Panc1 (cell line): ENCODE results near the gene STXBP1. TPM values are rescaled to one million over a fixed set of nuclear protein-coding genes. Genes with fewer than 3 reads are reported as not detected.

Source experiments
- ATAC-seq: fragments of 200-7000 bp; cut with Tn5 transposase; 2 replicates; pipeline ENCODE4 v1.9.1; 2020; ENCODE audit warnings: mild to moderate bottlenecking, moderate library complexity
- BruUV-seq: library from RNA; stranded (reverse); fragments of 400-500 nt; replicated peaks from 2 replicates; lab custom pipeline; 2021; lab: Mats Ljungman, UMichigan
- CTCF ChIA-PET: fragments of 300-600 bp; sonication (Branson Sonifier 250); formaldehyde crosslinking; loops from one replicate; lab custom pipeline; 2022; ENCODE audit warnings: antibody characterized with exemption; lab: Charles Lee
- POLR2A ChIA-PET: fragments of 300-600 bp; sonication (Branson Sonifier 250); formaldehyde crosslinking; loops from one replicate; lab custom pipeline; 2022; ENCODE audit warnings: antibody characterized with exemption; lab: Charles Lee
- DNase-seq: peaks from one replicate; pipeline ENCODE4 v3.0.0-alpha.2; 2010; ENCODE audit warnings: low read depth, low spot score
- H3K27ac ChIP-seq: 2 replicates; pipeline ENCODE4 v1.5.1; 2011; ENCODE audit warnings: mild to moderate bottlenecking, low read length, inconsistent platforms
- H3K27me3 ChIP-seq: fragments of 200-500 bp; sonication (Bioruptor generic); 2 replicates; pipeline ENCODE4 v1.6.0; 2014; ENCODE audit warnings: low read length, inconsistent platforms; ENCODE audit not compliant: control insufficient read depth, insufficient read depth
- H3K36me3 ChIP-seq: fragments of 200-500 bp; sonication (Bioruptor generic); 2 replicates; pipeline ENCODE4 v1.5.1; 2014; ENCODE audit warnings: inconsistent platforms, mild to moderate bottlenecking, low read length, moderate library complexity; ENCODE audit not compliant: control insufficient read depth, insufficient read depth
- H3K4me1 ChIP-seq: 2 replicates; pipeline ENCODE4 v1.5.1; 2011; ENCODE audit warnings: inconsistent platforms, mild to moderate bottlenecking, low read length, moderate library complexity; ENCODE audit not compliant: control insufficient read depth, insufficient read depth
- H3K4me3 ChIP-seq, 2 experiments: 2 replicates each; pipeline ENCODE4 v1.5.1; 2011 to 2012; ENCODE audit warnings: low read depth in 2 of 2, low read length in 2 of 2, mild to moderate bottlenecking in 2 of 2, inconsistent platforms in 1 of 2, moderate library complexity in 1 of 2
- H3K9me3 ChIP-seq: fragments of 200-500 bp; sonication (Bioruptor generic); 2 replicates; pipeline ENCODE4 v1.5.1; 2014; ENCODE audit warnings: low read depth, mild to moderate bottlenecking, inconsistent platforms, low read length, moderate library complexity; ENCODE audit not compliant: control insufficient read depth, insufficient read depth
- CTCF ChIP-seq: fragments of 450-650 bp; IDR thresholded peaks from 2 replicates; pipeline ENCODE4 v1.5.1; 2017; ENCODE audit warnings: mild to moderate bottlenecking
- POLR2AphosphoS5 ChIP-seq: IDR thresholded peaks from 2 replicates; pipeline ENCODE4 v1.6.1; 2012; ENCODE audit warnings: mild to moderate bottlenecking, low read depth, low read length, moderate library complexity
- REST ChIP-seq, 2 experiments: IDR thresholded peaks; 2 replicates each; pipeline ENCODE4 v1.6.1; 2011 to 2012; ENCODE audit warnings: low read depth in 2 of 2, control low read depth in 1 of 2, low read length in 1 of 2, mild to moderate bottlenecking in 1 of 2, moderate library complexity in 1 of 2; ENCODE audit not compliant: insufficient read depth in 1 of 2
- SIN3A ChIP-seq: IDR thresholded peaks from 2 replicates; pipeline ENCODE4 v1.6.1; 2012; ENCODE audit warnings: low read depth, mild to moderate bottlenecking, low read length, moderate library complexity, borderline replicate concordance; ENCODE audit not compliant: insufficient read depth
- TCF7L2 ChIP-seq: IDR thresholded peaks from 2 replicates; pipeline ENCODE4 v1.6.1; 2011; ENCODE audit warnings: mild to moderate bottlenecking, low read depth, low read length, inconsistent platforms
- in situ Hi-C: cut with HindIII; loops from 2 replicates; pipeline ENCODE4 v1.10.0; 2016; ENCODE audit warnings: low sequenced_read_pairs, low pct_unique_long_range_greater_than_20kb
- intact Hi-C: fragments of 100-400 bp; cut with micrococcal nuclease; formaldehyde crosslinking; loops from one replicate; pipeline ENCODE4 v1.10.0; 2022; ENCODE audit not compliant: unreplicated experiment
- total RNA-seq: library from RNA; stranded (reverse); gene quantifications from one replicate; pipeline ENCODE4 v1.2.1, GENCODE V29; 2021; ENCODE audit not compliant: unreplicated experiment

Gene STXBP1
- total RNA-seq, 1 experiment from 2014 or later = 67.5 TPM

- Histone ChIP-seq H3K27ac (peak overlapping the region; percentile 91), H3K36me3 (peaks cover 3% of the 10 kb centered on the region; the same call in 1 of the 2 replicates), H3K9me3 (no peaks in the 10 kb centered on the region), H3K4me3 (peak overlapping the region in 1 of 2 experiments; percentile 4; a peak in 3 of 4 replicates), H3K4me1 (peaks cover 75% of the 10 kb centered on the region), H3K27me3 (no peaks in the 10 kb centered on the region)
- TF ChIP-seq REST (IDR thresholded peaks at IDR 0.05; ENCODE audit: insufficient read depth in 1 of 2, low read depth in 2 of 2, low read length in 1 of 2) (no peak), CTCF (no peak), SIN3A (no peak), POLR2AphosphoS5 (no peak), TCF7L2 (no peak)
- intact Hi-C loops (no loop called here), in situ Hi-C loops (no loop called here)
- ChIA-PET CTCF (no interaction called here), POLR2A (no interaction called here)
- BruUV-seq = TSS peak; percentile 2
- ATAC-seq (peak; percentile 5; the same call in 1 of the 2 replicates), DNase-seq (no peak)
These were observed 49.2 kb upstream of the STXBP1 start for GRCh38 chr9:127562841-127563401.

GRCh38 chr9:127563579-127563978 lies 48.5 kb upstream of the STXBP1 start:
- Histone ChIP-seq H3K4me3 (peak overlapping the region in 1 of 2 experiments; percentile 4; a peak in 1 of 4 replicates), H3K27ac (peak overlapping the region; percentile 91), H3K4me1 (peaks cover 68% of the 10 kb centered on the region), H3K27me3 (no peaks in the 10 kb centered on the region), H3K9me3 (no peaks in the 10 kb centered on the region), H3K36me3 (peaks cover 3% of the 10 kb centered on the region; the same call in 1 of the 2 replicates)
- TF ChIP-seq SIN3A (no peak), TCF7L2 (no peak), CTCF (no peak), REST (IDR thresholded peaks at IDR 0.05; ENCODE audit: insufficient read depth in 1 of 2, low read depth in 2 of 2, low read length in 1 of 2) (no peak), POLR2AphosphoS5 (no peak)
- no peak for DNase-seq
- in situ Hi-C loops = no loop called here
- intact Hi-C loops = no loop called here
- CTCF ChIA-PET = no interaction called here
- no peak for ATAC-seq
- BruUV-seq = no TSS peak
- POLR2A ChIA-PET = no interaction called here
